GM18867 (cell line): ENCODE data around the gene SYVN1.
"Not testable (repeated sequence)": the region's sequence is repeated elsewhere in the genome, so short reads cannot be mapped to it uniquely, and the experiment has no call there.

Source experiments
- ATAC-seq: cut with Tn5 transposase; IDR thresholded peaks from one replicate; pipeline ENCODE4 v1.9.1; 2021; ENCODE audit warnings: mild to moderate bottlenecking, moderate library complexity; ENCODE audit not compliant: unreplicated experiment

Gene SYVN1

DNA sequence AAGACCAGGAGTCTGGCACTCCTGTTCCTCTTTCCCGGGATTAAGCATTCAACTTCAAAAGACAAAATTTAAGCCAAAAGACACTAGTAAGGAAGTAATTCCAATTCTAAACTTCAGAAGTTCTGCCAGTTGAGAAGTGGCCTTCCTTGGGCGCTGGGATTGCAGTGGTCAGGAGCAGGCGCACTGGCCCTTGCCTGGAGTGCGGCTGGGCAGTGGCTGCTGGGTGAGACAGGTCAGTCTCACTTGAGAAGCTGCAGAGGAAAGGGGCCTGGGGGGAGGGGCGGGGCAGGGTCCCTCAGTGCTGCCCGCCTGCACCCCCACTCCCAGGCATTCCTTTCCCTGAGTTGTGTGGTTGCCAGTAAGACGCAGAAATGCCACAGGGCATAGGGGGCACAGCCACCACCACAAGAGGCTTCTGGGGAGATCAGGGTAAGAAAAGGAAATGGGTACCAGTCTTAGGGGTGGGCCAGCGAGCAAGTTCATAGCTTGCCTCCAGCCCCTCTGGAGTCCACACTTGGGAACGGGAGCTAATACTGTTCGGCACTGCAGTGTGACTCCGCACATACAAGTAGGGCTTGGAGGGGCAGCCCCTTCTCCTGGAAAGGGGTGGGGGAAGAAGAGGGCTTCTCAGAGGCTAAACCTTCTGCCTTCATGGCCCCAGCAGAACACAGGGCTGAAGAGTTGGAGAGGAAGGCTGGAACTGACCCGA, 6.7 kb downstream of the SYVN1 start:
- no peak for ATAC-seq

DNA sequence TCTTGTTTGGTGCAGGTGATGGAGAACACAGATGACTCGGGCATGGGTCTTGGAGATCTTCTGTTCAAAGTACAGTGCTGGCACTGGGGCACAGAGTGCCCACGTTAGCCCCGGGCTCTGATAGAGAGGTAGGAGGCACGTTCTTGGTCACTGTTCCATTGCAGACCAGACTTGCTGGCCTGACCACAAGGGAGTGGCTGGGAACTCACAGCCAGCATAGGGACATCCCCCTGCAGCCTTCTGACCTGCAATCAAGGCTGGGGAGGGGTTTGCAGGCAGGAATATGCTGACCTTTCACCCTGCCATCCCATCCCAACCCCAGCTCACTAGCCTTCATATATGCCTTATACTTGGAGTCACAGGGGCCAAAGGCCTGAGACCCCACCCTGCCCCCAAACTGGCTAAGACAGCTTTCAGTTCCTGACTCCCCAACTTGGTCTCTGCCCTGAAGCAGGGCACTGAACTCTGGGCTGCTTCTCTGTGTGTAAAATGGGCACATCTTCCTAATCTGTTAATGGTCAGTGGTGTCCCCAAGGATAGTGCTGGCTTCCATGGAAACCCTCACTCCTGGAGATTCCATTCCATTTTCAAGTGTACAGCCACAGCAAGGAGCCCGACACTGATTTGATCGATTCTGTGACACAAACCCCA, 7.6 kb downstream of the SYVN1 start:
- no peak for ATAC-seq

DNA sequence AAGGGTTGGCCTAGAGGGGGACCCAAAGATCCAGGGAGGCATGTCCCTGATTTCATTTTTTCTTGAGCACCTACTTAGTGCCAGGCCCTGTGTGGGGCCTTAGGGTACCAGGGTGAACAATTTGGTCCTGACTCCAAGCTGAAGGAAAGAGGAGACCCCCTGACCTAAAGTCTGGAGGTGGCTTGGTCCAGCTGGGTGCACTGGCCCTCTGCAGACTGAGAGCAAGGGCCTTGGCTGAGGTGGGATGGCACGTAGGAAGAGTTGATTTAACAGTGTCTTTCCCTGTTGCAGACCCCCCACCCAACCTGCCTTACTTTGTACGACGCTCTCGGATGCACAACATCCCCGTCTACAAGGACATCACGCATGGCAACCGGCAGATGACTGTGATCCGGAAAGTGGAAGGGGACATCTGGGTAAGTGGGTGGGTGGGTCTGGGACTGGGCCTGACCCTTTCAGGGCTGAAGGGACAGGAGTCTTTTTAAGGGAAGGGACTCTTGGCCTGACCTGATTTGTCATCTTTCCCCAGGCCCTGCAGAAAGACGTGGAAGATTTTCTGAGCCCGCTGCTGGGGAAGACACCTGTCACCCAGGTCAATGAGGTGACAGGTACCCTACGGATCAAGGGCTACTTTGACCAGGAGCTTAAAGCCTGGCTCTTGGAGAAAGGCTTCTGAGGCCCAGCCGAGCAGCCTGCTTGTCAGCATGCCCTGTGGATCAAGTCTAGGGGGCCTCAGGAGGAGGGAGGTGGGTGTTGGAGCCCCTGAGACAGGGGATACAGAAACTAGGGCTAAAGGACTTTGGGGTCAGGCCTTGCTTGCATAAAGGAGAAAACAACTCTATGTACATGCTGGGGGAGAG, 8.9 kb downstream of the SYVN1 start:
- no peak for ATAC-seq

- no peak for ATAC-seq
These were observed 9.7 kb downstream of the SYVN1 start for GRCh38 chr11:65124480-65125196.

DNA sequence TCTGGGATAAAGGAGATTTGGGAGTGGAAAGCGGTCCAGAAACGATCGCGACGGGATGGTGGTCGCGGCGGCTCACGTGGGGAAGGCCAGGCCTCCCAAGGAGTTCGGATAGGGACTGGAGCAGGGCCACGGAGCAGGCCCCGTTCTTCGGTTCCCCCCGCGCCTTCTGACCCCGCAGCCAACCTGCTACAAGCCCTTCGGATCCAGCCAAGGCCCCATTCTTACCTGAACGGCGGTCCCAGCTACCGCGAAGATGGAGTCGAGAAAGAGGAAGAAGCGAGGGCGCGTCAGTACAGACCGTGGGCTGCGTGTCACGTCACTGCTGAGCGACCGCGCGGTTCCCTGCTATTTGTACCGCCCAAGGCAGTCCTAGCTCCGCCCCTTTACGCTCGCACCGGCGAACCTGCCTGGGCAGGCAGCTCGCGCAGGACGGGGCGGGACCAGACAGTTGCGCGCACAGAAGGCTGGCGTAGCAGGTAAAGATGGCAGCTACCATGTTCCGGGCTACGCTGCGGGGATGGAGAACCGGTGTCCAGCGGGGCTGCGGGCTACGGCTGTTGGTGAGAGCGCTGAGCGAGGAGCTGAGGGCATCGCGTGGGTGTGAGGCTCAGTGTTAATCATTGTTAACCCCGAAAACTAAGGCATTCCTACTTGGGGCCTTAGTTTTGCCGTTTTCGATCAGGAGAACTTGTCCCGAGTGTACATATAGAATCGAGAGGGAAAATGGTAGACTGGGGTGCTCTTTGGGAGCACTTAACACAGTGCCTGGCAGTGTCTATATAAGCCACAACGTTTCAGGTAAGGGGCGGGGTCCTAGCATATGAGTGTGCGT, 12.2 kb downstream of the SYVN1 start, which contains the start of the genes FAU and MRPL49:
FAU (minus strand) TSS at position 270 of the 832 bp plus-strand sequence. CDS start 321 bp downstream, outside the sequence.
MRPL49 (plus strand) TSS at position 457 of the 832 bp plus-strand sequence; CDS start at position 483, 26 bp downstream.
- peak; percentile 61 for ATAC-seq

DNA sequence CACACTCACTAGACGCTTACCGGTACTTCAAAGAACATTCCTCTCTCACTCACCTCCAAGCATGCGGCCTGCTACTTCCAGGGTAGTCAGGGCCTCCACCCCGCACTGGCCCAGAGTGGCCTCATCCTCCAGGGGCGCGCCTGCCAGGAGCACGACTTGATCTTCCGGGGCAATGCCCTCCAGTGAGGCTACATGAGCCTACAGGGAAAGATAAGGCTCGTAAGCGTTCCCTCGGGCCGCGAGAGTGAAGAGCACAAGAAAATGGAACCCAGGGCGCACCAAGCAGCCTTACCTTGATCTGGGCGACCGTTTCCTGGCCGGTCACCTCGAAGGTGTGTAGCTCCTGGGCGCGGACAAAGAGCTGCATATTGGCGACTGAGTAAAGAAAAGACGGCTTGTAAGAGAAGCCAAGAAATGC, 12.9 kb downstream of the SYVN1 start:
- no peak for ATAC-seq

GRCh38 chr11:65120831-65121230, 13.5 kb downstream of the SYVN1 start:
- ATAC-seq: no peak

DNA sequence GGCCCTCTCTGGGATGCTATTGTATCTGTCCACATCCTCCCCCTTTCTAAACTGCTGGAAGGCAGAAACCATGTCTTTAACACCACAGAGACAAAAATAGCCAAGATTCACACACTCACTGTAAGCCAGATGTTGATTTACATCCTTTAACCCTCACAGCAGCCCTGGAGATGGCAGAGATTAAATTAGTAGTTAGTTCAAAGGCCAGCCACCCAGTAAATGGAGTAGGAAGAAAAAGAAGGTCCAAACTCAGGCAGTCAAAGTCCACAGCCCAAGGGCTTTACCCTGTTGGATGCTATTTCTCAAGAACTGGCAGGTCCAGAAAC, 14.7 kb downstream of the SYVN1 start:
- no peak for ATAC-seq

DNA sequence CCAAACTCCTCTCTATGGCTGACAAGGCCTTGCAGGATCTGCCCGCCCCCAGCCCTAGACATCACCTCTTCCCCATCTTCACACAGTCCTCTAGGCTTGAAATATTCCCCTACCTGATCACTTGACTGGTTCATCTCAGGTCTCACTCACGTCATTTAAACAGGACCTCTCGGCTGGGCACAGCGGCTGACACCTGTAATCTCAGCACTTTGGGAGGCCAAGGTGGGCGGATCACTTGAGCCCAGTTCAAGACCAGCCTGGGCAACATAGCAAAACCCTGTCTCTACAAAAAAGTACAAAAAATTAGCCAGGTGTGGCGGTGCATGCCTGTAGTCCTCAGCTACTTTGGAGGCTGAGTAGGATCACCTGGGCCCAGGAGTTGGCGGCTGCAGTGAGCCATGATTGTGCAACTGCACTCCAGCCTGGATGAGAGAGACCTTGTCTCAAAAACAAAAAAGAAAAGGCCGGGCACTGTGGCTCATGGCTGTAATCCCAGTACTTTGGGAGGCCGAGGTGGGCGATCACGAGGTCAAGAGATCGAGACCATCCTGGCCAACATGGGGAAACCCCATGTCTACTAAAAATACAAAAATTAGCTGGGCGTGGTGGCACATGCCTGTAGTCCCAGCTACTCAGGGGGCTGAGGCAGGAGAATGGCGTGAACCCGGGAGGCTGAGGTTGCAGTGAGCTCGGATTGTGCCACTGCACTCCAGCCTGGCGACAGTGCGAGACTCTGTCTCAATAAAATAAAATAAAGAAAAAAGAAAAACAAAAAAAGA, 15.2 kb downstream of the SYVN1 start:
- ATAC-seq: not testable (repeated sequence)

- ATAC-seq: no peak
These were observed 16.1 kb downstream of the SYVN1 start for GRCh38 chr11:65118097-65118837.

- peak; percentile 62 for ATAC-seq
These were observed 16.9 kb downstream of the SYVN1 start, which contains the start of gene ZNHIT2 for GRCh38 chr11:65117206-65118096. TSS of gene ZNHIT2 (minus strand) at chr11:65117701. CDS start at chr11:65117653, 48 bp downstream.

DNA sequence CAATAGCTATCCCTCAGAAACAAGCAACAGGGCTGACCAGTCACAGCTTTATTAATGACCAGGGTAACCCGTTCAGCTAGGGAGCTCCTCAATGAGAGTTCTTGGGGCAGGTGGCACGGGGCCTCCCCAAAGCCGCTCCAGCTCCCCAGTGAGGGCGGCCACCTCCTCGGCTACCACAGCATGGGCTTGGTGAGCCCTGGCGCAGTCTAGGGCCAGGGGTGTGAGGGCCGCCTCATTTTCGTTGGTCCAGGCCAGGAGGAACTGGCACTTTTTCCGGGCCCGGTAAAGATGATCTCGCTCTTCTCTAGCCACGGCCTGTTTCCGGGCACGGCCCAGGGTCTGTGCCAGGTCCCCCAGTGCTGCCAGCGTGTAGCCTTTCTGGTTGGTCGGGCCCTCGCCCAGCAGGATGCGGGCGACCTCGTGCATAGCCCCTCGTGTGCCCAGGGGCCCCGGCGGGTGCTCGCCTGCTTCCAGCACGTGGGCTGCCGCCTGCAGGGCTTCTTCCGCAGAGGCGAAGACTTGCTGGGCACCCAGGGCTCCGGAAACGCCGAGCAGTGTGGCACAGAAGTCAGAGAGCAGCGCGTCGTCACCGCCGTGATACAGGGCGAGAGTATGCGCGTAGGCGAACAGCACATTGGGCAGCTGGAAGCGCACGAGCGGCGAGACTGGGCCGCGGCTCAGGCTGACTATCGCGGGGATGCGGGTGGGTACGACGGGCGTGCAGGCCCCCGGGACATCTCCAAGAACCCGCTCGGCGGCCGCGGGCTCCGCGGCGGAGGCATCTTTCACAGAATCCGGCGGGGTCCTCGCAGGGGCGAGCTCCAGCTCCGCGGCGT, 17.7 kb downstream of the SYVN1 start:
- peak; percentile 6 for ATAC-seq

GRCh38 chr11:65115361-65116082, 18.8 kb downstream of the SYVN1 start:
- ATAC-seq: no peak

DNA sequence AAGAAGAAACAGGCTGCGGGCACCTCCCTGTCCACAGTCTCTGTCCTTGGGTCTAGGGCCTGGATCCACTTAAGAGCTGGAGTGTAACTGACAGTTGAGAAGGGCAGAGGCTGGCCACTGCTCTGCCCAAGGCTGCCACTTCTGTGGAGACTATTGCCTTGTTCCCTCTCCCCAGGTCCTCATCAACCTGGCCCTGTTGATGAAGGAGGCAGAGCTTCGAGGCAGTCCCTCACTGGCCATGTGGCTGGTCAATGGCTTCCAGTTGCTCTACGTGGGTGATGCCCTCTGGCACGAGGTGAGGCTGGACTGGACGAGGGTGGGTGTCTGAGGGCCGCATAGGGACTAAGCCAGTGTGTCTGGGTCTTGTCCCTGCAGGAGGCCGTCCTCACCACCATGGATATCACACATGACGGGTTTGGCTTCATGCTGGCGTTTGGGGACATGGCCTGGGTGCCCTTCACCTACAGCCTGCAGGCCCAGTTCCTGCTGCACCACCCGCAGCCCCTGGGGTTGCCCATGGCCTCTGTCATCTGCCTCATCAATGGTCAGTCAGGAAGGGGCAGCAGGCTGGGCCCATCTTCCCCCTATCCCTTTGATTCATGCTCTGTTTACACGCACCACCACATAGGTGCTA, 19.7 kb downstream of the SYVN1 start:
- ATAC-seq: no peak

DNA sequence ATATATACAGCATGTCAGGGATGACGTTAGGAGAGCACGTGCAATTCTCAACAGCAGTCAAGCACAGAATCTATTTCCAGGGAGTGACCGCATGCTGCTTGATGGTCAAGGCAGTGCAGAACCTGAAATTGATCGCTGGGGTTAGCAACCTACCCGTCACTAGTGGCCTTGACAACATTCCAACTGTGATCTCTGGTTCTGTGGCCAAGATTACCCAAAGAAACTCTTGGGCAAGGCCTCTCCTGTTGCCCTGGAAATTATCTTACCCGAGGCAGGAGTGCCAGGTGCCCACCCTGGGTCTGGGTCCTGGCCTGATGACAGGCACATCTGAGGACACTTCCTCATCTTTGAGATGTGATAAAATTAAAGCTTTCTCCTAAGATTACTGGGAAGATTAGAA, 20.5 kb downstream of the SYVN1 start:
- no peak for ATAC-seq
